Camera-type eye (tissue), 1 donor: Measurements from ENCODE around the gene TNFRSF8. TPM values are rescaled to one million over a fixed set of nuclear protein-coding genes. Genes with fewer than 3 reads are reported as not detected.

Source experiments
- total RNA-seq: library from RNA; depleted of rRNA; stranded (reverse); fragments of >200 nt; gene quantifications from one replicate; pipeline ENCODE4 v1.2.3, GENCODE V29; 2014

Gene TNFRSF8
- total RNA-seq, result not detected

DNA sequence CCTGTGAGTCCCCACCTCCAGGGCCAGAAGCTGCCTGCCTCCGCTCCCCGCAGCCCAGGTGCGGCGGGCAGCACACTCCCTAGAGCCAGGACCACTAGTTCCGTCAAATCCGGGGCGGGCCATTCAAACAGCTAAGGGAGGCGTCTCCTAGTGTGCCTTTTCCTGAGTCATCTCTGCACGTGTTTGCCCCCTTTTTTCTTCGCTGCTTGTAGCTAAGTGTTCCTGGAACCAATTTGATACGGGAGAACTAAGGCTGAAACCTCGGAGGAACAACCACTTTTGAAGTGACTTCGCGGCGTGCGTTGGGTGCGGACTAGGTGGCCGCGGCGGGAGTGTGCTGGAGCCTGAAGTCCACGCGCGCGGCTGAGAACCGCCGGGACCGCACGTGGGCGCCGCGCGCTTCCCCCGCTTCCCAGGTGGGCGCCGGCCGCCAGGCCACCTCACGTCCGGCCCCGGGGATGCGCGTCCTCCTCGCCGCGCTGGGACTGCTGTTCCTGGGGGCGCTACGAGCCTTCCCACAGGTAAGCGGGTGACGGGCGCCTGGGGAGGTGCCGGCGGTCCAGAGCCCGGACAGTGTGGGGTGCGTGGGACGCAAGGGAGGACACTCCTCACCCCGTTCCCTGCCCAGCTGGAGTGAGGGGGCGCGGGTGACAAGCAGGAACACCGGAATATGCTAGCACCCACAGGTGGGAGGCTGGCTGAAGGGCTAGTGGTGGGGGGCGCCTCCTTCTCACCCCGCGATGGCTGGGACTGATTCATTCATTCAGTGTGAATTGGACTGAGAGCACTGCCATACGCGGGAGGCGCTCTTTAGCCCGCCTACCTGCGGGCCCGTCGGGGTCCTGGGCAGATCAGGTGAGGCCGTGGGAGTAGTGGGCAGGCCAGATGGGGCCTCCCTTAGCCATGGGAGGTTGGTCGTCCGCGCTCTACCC lies at the start of gene TNFRSF8:
TNFRSF8 (plus strand) TSS at position 163 of the 932 bp plus-strand sequence; CDS start at position 459, 296 bp downstream.

GRCh38 chr1:12166834-12167492 lies 103.9 kb downstream of the TNFRSF8 start, which contains the start of gene TNFRSF1B:
TSS of gene TNFRSF1B (plus strand) at chr1:12166991. CDS start at chr1:12167092, 101 bp downstream.

Other genes starting within 250 kb of the TNFRSF8 start
- gene NPPA, start 215.5 kb upstream of the TNFRSF8 start, total RNA-seq, result 0.77 TPM
- gene NPPB, start 204.4 kb upstream of the TNFRSF8 start, total RNA-seq, result not detected
- gene KIAA2013, start 136.9 kb upstream of the TNFRSF8 start, total RNA-seq, result 43.7 TPM
- gene PLOD1, start 128.6 kb upstream of the TNFRSF8 start, total RNA-seq, result 129 TPM
- gene MFN2, start 82.9 kb upstream of the TNFRSF8 start, total RNA-seq, result 52.3 TPM
- 30.1 TPM for gene MIIP, start 43.8 kb upstream of the TNFRSF8 start, total RNA-seq
- 7.8 TPM for gene TNFRSF1B, start 103.7 kb downstream of the TNFRSF8 start, total RNA-seq
- gene VPS13D, start 166.7 kb downstream of the TNFRSF8 start, total RNA-seq, result 81.9 TPM